Activated CD4-positive, alpha-beta memory T cell treated with anti-CD3 and anti-CD28 coated beads, Interleukin-2, amount 10 ng/mL, durations not matched to agents 7 days and 5 days (primary cell): Measurements from ENCODE around the gene ZSCAN25. TPM values are rescaled to one million over a fixed set of nuclear protein-coding genes. Genes with fewer than 3 reads are reported as not detected.

Experiments
- CTCF ChIA-PET: fragments of 350-600 bp; sonication (Branson Sonifier 250); formaldehyde crosslinking; loops from one replicate; lab custom pipeline; 2021; ENCODE audit warnings: antibody characterized with exemption, inconsistent platforms; lab: Charles Lee
- POLR2A ChIA-PET: fragments of 350-600 bp; sonication (Branson Sonifier 250); formaldehyde crosslinking; loops from one replicate; lab custom pipeline; 2021; ENCODE audit warnings: antibody characterized with exemption; lab: Charles Lee
- DNase-seq: peaks from one replicate; pipeline ENCODE4 v3.0.0-alpha.2; 2020
- H3K27ac Mint-ChIP-seq: one replicate; pipeline ENCODE4 v1.8.0; 2021; ENCODE audit warnings: mild to moderate bottlenecking, mixed read lengths
- H3K27me3 Mint-ChIP-seq: one replicate; pipeline ENCODE4 v1.8.0; 2021; ENCODE audit warnings: mixed read lengths
- H3K36me3 Mint-ChIP-seq: one replicate; pipeline ENCODE4 v1.8.0; 2021; ENCODE audit warnings: low read depth, mixed read lengths
- H3K4me1 Mint-ChIP-seq: one replicate; pipeline ENCODE4 v1.8.0; 2021; ENCODE audit warnings: mixed read lengths
- H3K4me3 Mint-ChIP-seq: one replicate; pipeline ENCODE4 v1.8.0; 2021; ENCODE audit warnings: mild to moderate bottlenecking, mixed read lengths
- H3K9me3 Mint-ChIP-seq: one replicate; pipeline ENCODE4 v1.8.0; 2021; ENCODE audit warnings: mixed read lengths
- total RNA-seq, 2 experiments: library from RNA; stranded (reverse); gene quantifications; one replicate each; pipeline ENCODE4 v1.2.3, GENCODE V29; 2021

ZSCAN25 gene
- total RNA-seq, 2 experiments from 2014 or later: 27.7 TPM

DNA sequence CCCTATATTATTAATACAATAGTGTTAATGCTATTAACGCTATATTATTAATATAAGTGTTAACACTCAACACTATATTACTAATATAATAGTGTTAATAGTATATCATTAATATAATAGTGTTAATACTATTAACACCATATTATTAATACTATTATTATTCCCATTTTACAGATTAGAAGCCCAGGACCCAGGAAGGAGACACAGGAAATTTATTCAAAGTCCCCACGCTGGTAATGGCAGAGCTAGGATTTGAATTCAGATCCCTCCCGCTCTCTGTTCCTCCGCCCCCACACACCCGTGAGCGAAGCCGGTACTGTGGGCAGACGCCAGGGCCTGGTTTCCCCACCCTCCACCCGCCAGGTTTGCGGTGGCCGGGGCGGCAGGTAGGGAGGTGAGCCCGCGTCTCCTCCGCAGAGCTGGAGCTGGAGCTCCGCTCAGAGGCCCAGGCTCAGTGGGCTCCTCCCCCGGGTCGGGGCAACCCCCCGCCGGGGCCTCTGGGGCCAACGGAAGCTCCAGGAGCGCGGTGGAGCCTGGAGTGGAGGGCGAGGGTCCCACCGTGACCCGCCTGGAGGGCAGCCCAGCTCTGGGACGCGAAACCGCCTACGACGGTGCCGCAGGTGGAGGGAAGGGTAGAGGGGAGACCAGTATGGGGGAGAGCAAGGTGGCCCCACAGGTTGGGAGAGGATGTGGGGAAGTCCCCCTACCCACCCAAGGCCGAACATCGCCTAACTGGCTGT lies 18.8 kb upstream of the ZSCAN25 start, which contains the start of gene TMEM225B:
TMEM225B (plus strand) TSS at position 506 of the 740 bp plus-strand sequence. CDS start 6,122 bp downstream, outside the sequence.
- no peaks in the 10 kb centered on the region for H3K27me3 Mint-ChIP-seq

DNA sequence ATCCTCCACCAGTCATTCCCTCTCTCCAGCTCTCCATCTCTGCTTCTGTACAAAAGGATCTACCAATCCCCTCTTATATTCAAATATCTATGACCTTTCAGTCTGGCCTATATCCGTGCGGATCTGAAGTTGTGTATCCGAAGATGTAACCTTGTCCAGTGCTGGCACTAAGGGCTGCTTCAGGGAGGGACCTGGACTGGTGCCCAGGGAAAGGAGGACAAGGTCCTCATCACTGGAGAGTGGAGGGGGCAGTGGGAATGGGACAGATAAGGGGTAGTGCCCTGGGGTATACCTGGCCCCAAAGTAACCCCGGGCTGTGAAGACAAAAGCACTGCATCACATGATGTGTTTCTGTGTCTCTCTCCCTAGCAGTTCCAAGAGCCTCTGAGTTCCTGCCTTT lies 16.9 kb upstream of the ZSCAN25 start:
- DNase-seq: no peak
- no peaks in the 10 kb centered on the region for H3K36me3 Mint-ChIP-seq
- H3K27me3 Mint-ChIP-seq: no peaks in the 10 kb centered on the region
- no peak overlapping the region for H3K27ac Mint-ChIP-seq
- ChIA-PET POLR2A (no interaction called here), CTCF (no interaction called here)
- no peaks in the 10 kb centered on the region for H3K9me3 Mint-ChIP-seq
- H3K4me3 Mint-ChIP-seq: no peak overlapping the region
- no peaks in the 10 kb centered on the region for H3K4me1 Mint-ChIP-seq

More for the DNA sequence above, 18.8 kb upstream of the ZSCAN25 start, which contains the start of gene TMEM225B:
- no peaks in the 10 kb centered on the region for H3K36me3 Mint-ChIP-seq
- H3K4me1 Mint-ChIP-seq: no peaks in the 10 kb centered on the region
- H3K4me3 Mint-ChIP-seq: no peak within 1 kb of the TSS
- no peaks in the 10 kb centered on the region for H3K9me3 Mint-ChIP-seq
- ChIA-PET POLR2A (interaction anchor here (0.6 to 1.7 kb wide), 2 partner anchors 19 to 39 kb away, joined by 4 to 7 read pairs; partner anchors contain the start of genes ZNF655 and ZSCAN25), CTCF (no interaction called here)
- no peak within 1 kb of the TSS for H3K27ac Mint-ChIP-seq
- peak; percentile 44 for DNase-seq

DNA sequence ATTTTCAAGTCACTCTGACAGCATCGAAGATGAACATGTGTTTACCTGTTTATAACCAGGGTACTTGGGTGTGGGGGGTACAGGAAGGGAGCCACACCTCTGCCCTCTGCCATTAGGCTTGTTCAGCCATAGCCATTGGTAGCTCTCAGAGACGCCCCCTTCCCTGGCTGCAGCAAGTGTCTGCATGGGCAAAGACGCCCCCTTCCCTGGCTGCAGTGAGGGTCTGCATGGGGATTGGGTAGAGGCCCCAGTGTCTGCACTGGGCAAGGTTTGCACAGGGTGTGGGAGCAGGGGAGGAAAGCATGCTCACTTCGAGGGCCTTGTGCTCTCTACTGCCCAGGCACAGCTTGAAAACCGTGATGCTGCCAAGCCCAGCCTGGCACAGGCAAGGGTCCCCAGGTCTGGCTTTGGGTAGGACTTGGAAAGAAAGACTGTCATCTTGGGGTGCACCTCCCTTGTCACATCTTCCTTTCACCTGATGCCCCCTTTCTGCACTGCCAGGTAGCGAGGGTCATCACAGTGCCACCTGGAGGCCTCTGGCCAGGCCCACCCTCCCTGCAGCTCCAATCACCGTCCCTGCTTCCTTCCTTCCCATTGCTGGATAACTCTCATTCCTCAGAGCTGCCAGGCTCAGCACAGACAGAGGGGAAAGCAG lies 15.0 kb upstream of the ZSCAN25 start:
- no peaks in the 10 kb centered on the region for H3K9me3 Mint-ChIP-seq
- POLR2A ChIA-PET: interaction anchor here (1.5 kb wide), 1 partner anchor 15 kb away, joined by 4 read pairs; the partner anchor contains the start of gene ZSCAN25
- no peaks in the 10 kb centered on the region for H3K4me1 Mint-ChIP-seq
- no peak for DNase-seq
- CTCF ChIA-PET: no interaction called here
- no peaks in the 10 kb centered on the region for H3K36me3 Mint-ChIP-seq
- H3K27me3 Mint-ChIP-seq: no peaks in the 10 kb centered on the region
- H3K4me3 Mint-ChIP-seq: no peak overlapping the region
- no peak overlapping the region for H3K27ac Mint-ChIP-seq

DNA sequence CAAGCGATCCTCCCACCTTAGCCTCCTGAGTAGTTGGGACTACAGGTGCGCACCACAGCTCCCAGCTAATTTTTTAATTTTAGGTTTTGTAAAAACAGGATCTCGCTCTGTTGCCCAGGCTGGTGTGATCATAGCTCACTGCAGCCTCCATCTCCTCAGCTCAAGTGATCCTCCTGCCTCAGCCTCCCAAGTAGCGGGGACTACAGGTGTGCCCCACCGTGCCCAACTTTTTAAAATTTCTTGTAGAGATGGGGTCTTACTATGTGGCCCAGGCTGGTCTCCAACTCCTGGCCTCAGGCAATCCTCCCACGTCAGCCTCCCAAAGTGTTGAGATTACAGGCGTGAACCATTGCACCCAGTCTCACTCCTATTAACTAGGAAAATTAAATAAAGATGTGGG lies 11.2 kb upstream of the ZSCAN25 start:
- CTCF ChIA-PET: no interaction called here
- no peak overlapping the region for H3K4me3 Mint-ChIP-seq
- no peak overlapping the region for H3K27ac Mint-ChIP-seq
- H3K4me1 Mint-ChIP-seq: no peaks in the 10 kb centered on the region
- DNase-seq: no peak
- peaks cover 5% of the 10 kb centered on the region for H3K27me3 Mint-ChIP-seq
- no peaks in the 10 kb centered on the region for H3K36me3 Mint-ChIP-seq
- POLR2A ChIA-PET: no interaction called here
- H3K9me3 Mint-ChIP-seq: no peaks in the 10 kb centered on the region

DNA sequence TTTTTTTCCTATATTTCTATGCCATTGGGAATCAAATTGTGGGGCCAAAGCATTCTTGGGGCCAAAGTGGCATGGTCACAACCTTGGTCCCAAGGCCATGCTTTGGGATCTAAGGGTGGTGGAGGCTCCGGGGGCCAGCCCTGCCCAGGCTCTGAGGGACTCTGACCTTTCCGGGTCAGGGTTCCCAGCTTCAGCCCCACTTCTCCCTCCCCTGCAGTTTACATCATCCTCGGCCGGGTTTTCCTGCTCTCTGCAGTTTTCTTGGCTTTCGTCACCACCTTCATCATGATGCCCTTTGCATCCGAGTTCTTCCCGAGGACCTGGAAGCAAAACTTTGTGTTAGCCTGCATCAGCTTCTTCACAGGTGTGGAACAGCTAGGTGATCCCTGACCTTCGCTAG lies 10.2 kb upstream of the ZSCAN25 start:
- no peak for DNase-seq
- Mint-ChIP-seq H3K27me3 (peaks cover 8% of the 10 kb centered on the region), H3K9me3 (no peaks in the 10 kb centered on the region), H3K4me3 (no peak overlapping the region), H3K4me1 (no peaks in the 10 kb centered on the region), H3K36me3 (no peaks in the 10 kb centered on the region), H3K27ac (no peak overlapping the region)
- ChIA-PET CTCF (no interaction called here), POLR2A (interaction anchor here (2.3 kb wide), 1 partner anchor 10 kb away, joined by 7 read pairs; the partner anchor contains the start of gene ZSCAN25)

DNA sequence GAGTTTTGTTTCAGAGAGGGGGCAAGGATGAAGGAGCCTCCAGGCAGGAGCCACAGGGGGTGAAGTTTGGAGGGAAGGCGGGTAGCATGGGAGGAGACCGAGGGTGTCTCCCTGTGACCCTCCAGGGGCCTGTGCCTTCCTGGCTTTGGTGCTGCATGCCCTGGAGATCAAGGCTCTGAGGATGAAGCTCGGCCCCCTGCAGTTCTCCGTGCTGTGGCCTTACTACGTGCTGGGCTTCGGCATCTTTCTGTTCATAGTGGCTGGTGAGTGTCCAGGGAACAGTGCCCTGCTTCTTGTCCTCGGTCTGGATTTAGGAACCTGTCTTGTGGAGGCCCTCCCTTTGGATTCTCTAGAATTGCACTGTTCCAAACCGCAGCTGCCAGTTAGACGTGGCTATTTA lies 9.2 kb upstream of the ZSCAN25 start:
- H3K4me3 Mint-ChIP-seq: no peak overlapping the region
- H3K27me3 Mint-ChIP-seq: peaks cover 8% of the 10 kb centered on the region
- no peaks in the 10 kb centered on the region for H3K36me3 Mint-ChIP-seq
- H3K4me1 Mint-ChIP-seq: no peaks in the 10 kb centered on the region
- no peak for DNase-seq
- H3K9me3 Mint-ChIP-seq: no peaks in the 10 kb centered on the region
- ChIA-PET CTCF (interaction anchor here (0.6 kb wide), 1 partner anchor 380 kb away, joined by 4 read pairs; no protein-coding TSS in a partner anchor), POLR2A (interaction anchor here (2.3 kb wide), 1 partner anchor 9 kb away, joined by 7 read pairs; the partner anchor contains the start of gene ZSCAN25)
- no peak overlapping the region for H3K27ac Mint-ChIP-seq

DNA sequence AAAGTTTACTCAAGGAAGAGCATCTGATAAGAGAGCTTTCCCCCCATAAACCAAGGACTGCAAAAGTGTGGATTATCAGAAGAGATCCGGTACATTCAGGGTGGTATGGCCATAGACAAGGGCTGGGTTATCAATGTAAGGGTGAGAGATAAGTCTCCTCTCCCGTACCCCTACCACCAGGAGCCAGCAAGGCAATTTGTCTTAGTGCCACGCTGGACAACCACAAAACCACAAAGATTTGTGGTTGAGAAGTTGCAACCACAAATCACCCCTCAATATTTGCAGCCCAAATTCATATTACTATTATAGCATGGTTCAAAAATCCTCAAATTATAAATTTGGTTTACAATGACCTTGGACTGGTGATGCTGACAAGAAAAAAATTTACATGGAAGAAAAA lies 2.3 kb upstream of the ZSCAN25 start:
- no peak overlapping the region for H3K4me3 Mint-ChIP-seq
- peaks cover 9% of the 10 kb centered on the region for H3K27me3 Mint-ChIP-seq
- peaks cover 41% of the 10 kb centered on the region for H3K4me1 Mint-ChIP-seq
- H3K36me3 Mint-ChIP-seq: peaks cover 20% of the 10 kb centered on the region
- no peak overlapping the region for H3K27ac Mint-ChIP-seq
- DNase-seq: no peak
- CTCF ChIA-PET: no interaction called here
- no peaks in the 10 kb centered on the region for H3K9me3 Mint-ChIP-seq
- POLR2A ChIA-PET: interaction anchor here (2.5 to 3.7 kb wide), 2 partner anchors 10 to 56 kb away, joined by 19 to 42 read pairs; partner anchors contain the start of gene ZNF655

DNA sequence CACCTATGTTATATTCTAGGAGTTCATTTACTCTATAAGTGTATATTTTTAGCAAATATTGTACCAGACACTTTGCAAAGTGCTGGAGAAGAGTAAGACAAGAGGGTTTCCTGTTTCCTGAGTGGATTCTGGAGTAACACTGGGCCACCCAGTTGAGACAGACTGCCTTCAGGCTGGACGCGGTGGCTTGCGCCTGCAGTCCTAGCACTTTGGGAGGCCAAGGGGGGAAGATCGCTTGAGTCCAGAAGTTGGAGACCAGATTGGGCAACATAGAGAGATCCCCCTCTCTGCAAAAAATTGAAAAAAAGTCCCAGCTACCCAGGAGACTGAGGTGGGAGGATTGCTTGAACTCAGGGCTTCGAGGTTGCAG lies 772 bp upstream of the ZSCAN25 start:
- Mint-ChIP-seq H3K4me3 (peak overlapping the region; percentile 89), H3K9me3 (no peaks in the 10 kb centered on the region), H3K4me1 (peaks cover 47% of the 10 kb centered on the region), H3K36me3 (peaks cover 33% of the 10 kb centered on the region), H3K27ac (peak overlapping the region; percentile 86), H3K27me3 (peaks cover 2% of the 10 kb centered on the region)
- ChIA-PET CTCF (interaction anchor here (1.2 kb wide), 2 partner anchors 64 to 375 kb away, joined by 3 to 4 read pairs; partner anchors contain the start of gene FAM200A), POLR2A (interaction anchor here (1.1 to 3.7 kb wide), 12 partner anchors 9 to 207 kb away, joined by 3 to 42 read pairs (median 6); partner anchors contain the start of genes BUD31, PDAP1, TMEM225B and ZKSCAN5)
- DNase-seq: no peak

DNA sequence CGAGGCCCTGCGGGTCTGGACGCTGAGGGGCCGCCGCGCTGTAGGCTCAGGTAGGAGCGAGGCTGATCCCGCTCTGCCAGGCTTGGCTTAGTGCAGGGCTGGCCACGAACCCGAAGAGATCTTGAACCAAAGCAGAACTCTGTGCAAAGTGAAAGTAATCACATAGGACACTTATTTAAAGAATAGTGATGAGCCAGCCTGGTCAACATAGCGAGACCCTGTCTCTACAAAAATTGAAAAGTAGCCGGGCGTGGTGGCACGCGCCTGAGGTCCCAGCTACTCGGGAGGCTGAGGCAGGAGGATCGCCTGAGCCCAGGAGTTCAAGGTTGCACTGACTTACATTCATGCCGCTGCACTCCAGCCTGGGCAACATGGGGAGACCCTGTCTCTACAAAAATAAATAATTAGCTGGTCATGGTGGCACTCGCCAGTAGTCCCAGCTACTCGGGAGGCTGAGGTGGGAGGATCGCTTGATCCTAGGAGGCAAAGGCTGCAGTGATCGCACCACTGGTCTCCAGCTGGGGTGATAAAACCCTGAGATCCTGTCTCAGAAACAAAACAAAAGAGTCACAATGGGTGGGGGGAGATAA lies 541 bp downstream of the ZSCAN25 start:
- H3K4me3 Mint-ChIP-seq: peak overlapping the region; percentile 89
- no peaks in the 10 kb centered on the region for H3K9me3 Mint-ChIP-seq
- H3K36me3 Mint-ChIP-seq: peaks cover 45% of the 10 kb centered on the region
- peak overlapping the region; percentile 86 for H3K27ac Mint-ChIP-seq
- CTCF ChIA-PET: interaction anchor here (0.9 to 1.0 kb wide), 2 partner anchors 13 to 113 kb away, joined by 3 to 4 read pairs; partner anchors contain the start of gene ZKSCAN5
- peaks cover 55% of the 10 kb centered on the region for H3K4me1 Mint-ChIP-seq
- no peak for DNase-seq
- POLR2A ChIA-PET: interaction anchor here (1.0 to 3.7 kb wide), 11 partner anchors 10 to 483 kb away, joined by 3 to 42 read pairs (median 4); partner anchors contain the start of genes MCM7, TMEM225B, ZKSCAN5 and ZNF394
- peaks cover 2% of the 10 kb centered on the region for H3K27me3 Mint-ChIP-seq

DNA sequence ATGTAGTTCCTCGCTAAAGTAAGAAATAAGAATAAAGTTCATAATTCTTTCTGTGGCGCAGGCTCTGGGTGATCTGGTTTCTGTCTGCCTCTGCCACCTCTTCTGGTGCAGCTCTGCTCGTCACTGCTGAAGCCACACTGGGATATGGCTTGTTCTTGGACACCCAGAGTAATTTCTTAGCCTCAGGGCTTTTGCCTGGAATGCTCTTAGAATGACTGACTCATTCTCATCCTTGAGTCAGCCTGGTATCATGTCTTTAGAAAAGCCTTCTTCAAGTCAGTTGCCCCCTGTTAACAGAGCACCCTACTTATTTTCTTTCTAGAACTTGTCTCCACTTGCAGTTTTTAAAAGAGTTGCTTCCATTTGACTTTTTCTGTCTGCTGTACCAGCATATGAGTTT lies 2.0 kb downstream of the ZSCAN25 start:
- Mint-ChIP-seq H3K9me3 (no peaks in the 10 kb centered on the region), H3K27me3 (peaks cover 2% of the 10 kb centered on the region), H3K36me3 (peaks cover 60% of the 10 kb centered on the region), H3K27ac (no peak overlapping the region), H3K4me3 (peak overlapping the region; percentile 89), H3K4me1 (peaks cover 69% of the 10 kb centered on the region)
- DNase-seq: no peak
- ChIA-PET POLR2A (interaction anchor here (1.3 to 3.5 kb wide), 2 partner anchors 60 to 119 kb away, joined by 3 to 21 read pairs; partner anchors contain the start of genes ZNF394 and ZNF655), CTCF (no interaction called here)

DNA sequence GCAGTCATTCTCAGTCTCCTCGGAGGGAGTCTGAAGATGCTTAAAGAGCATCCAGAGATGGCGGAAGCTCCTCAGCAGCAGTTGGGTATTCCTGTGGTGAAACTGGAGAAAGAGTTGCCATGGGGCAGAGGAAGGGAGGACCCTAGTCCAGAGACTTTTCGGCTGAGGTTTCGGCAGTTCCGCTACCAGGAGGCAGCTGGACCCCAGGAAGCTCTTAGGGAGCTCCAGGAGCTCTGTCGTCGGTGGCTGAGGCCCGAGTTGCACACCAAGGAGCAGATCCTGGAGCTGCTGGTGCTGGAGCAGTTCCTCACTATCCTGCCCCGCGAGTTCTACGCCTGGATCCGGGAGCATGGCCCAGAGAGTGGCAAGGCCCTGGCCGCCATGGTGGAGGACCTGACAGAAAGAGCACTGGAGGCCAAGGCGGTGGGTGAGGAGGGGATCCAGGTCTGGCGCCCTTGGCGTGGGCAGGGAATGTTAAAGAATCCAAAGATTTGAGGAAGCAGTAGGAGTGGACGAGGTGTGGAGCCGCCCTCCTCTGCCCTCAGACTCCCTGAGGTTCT lies 2.9 kb downstream of the ZSCAN25 start:
- no peak for DNase-seq

DNA sequence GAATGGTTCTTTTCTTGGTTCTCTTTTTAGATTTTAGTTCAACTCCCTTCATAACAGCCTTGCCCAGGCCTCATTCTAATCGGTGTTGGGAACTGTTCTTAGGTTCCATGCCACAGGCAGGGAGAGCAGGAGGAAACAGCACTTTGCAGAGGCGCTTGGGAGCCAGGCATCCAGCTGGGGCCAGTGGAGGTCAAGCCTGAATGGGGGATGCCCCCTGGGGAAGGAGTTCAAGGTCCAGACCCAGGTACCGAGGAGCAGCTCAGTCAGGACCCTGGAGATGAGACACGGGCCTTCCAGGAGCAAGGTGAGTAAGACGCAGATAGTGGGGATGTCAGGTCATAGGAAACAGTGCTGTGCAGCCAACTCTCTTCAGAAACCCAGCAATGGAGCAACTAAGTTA lies 4.5 kb downstream of the ZSCAN25 start:
- ChIA-PET POLR2A (interaction anchor here (0.6 to 2.6 kb wide), 4 partner anchors 9 to 69 kb away, joined by 3 to 9 read pairs (median 3); partner anchors contain the start of genes FAM200A and ZNF655), CTCF (no interaction called here)
- Mint-ChIP-seq H3K27ac (peak overlapping the region; percentile 13), H3K36me3 (peaks cover 85% of the 10 kb centered on the region), H3K4me3 (no peak overlapping the region), H3K27me3 (no peaks in the 10 kb centered on the region), H3K4me1 (peaks cover 80% of the 10 kb centered on the region), H3K9me3 (no peaks in the 10 kb centered on the region)
- no peak for DNase-seq

More for the DNA sequence above, 2.9 kb downstream of the ZSCAN25 start:
- CTCF ChIA-PET: no interaction called here
- Mint-ChIP-seq H3K4me1 (peaks cover 76% of the 10 kb centered on the region), H3K27me3 (peaks cover 2% of the 10 kb centered on the region), H3K9me3 (no peaks in the 10 kb centered on the region), H3K27ac (no peak overlapping the region), H3K36me3 (peaks cover 69% of the 10 kb centered on the region), H3K4me3 (no peak overlapping the region)
- POLR2A ChIA-PET: interaction anchor here (1.3 kb wide), 1 partner anchor 61 kb away, joined by 3 read pairs; the partner anchor contains the start of gene ZNF655
